Thyroid gland (tissue), 4 donors: ENCODE results near the gene CTSE. TPM values are rescaled to one million over a fixed set of nuclear protein-coding genes. Genes with fewer than 3 reads are reported as not detected.
A peak's percentile ranks its signal among the peaks of the same experiment; 100 is the strongest.

Source experiments
- DNase-seq, 2 donors: peaks; one replicate each; pipeline ENCODE4 v3.0.0-alpha.2; 2019
- H3K27ac ChIP-seq, 3 donors: fragments of 200-600 bp; sonication (generic); 1 replicate in 2 of 3; 2 replicates in 1 of 3; pipeline ENCODE4 v1.5.1; 2016 to 2019; ENCODE audit warnings: mild to moderate bottlenecking in 1 of 3, moderate library complexity in 1 of 3
- H3K27me3 ChIP-seq: fragments of 200-600 bp; sonication (generic); one replicate; pipeline ENCODE4 v1.5.1; 2019
- H3K36me3 ChIP-seq, 2 donors: fragments of 200-600 bp; sonication (generic); one replicate each; pipeline ENCODE4 v1.5.1; 2016 to 2019
- H3K4me1 ChIP-seq, 2 donors: fragments of 200-600 bp; sonication (generic); one replicate each; pipeline ENCODE4 v1.5.1; 2017 to 2019
- H3K4me3 ChIP-seq, 3 donors: fragments of 200-600 bp; sonication (generic); replicated peaks in 1 of 3; 1 replicate in 2 of 3; 2 replicates in 1 of 3; pipeline ENCODE4 v1.5.1; 2016; ENCODE audit warnings: mild to moderate bottlenecking in 1 of 3
- H3K9me3 ChIP-seq: fragments of 200-600 bp; sonication (generic); one replicate; pipeline ENCODE4 v1.5.1; 2017
- POLR2A ChIP-seq, 2 donors: fragments of 450-650 bp; IDR thresholded peaks; one replicate each; pipeline ENCODE4 v1.6.1; 2017; ENCODE audit warnings: antibody characterized with exemption in 2 of 2, mild to moderate bottlenecking in 2 of 2, moderate library complexity in 1 of 2
- WGBS, 2 donors: methylation state at CpG; one replicate each; pipeline ENCODE4 v1.1.5; 2017; 5-methylcytosine and 5-hydroxymethylcytosine counted together
- intact Hi-C: fragments of 100-400 bp; cut with DNase I; formaldehyde crosslinking; loops from one replicate; pipeline ENCODE4 v1.15.1; 2023
- total RNA-seq, 4 donors: library from RNA; depleted of rRNA; stranded (reverse); fragments of >200 nt; gene quantifications; one replicate each; pipeline ENCODE4 v1.2.3, GENCODE V29; 2016
- TF ChIP-seq, protein P1 (sequence below), 6 experiments: fragments of 200-600 bp in 3 of 6; fragments of 450-650 bp in 3 of 6; sonication (generic) in 3 of 6; IDR thresholded peaks; one replicate each; pipeline ENCODE4 v1.5.1; 2016 to 2019; ENCODE audit warnings: antibody characterized with exemption in 6 of 6, mild to moderate bottlenecking in 2 of 6, inconsistent platforms in 1 of 6, moderate library complexity in 1 of 6

The CTSE gene
- total RNA-seq, 4 donors from 2014 or later = 3.6 to 38.2 (median 19.0) TPM

DNA sequence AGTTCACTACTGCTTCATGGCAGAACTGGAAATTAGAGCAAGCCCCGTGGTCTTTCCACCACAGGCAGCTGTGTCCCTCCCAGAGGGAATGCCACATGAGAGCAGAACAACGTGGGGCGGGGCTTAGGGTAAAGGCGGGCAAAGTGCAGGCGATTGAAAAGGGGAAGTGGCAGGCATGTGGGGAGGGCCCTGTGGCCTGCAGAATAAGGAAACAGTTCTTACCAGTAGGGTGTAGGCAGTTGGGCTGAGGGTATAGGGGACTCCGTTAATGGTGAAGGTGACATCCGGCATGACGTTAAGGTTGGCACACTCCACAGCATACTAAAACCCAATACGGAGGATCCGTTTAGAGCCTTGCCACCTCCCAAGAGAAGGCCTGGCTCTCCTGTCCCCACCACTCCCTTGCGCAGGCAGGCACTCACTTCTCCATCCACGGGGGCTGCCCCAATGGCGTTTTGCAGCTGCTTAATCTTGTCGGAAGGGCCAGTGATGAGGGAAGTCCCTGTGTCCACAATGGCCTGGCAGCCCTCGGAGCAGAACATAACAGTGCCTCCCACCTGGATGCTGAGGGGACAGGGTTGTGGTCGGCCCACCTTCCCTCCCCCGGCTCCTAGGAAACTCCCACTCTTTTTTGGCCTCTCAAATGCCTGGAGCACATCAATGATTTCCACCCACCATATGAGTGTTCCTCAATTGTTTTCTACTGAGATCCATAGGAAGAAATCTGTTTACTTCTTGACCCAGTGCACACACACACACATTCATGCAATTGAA is 11.4 kb downstream of the CTSE start:
- intact Hi-C loops = no loop called here
- Histone ChIP-seq H3K4me3 (no peak overlapping the region), H3K9me3 (no peaks in the 10 kb centered on the region), H3K36me3 (no peaks in the 10 kb centered on the region), H3K4me1 (no peaks in the 10 kb centered on the region), H3K27me3 (no peaks in the 10 kb centered on the region), H3K27ac (no peak overlapping the region)
- TF ChIP-seq, protein P1, sequence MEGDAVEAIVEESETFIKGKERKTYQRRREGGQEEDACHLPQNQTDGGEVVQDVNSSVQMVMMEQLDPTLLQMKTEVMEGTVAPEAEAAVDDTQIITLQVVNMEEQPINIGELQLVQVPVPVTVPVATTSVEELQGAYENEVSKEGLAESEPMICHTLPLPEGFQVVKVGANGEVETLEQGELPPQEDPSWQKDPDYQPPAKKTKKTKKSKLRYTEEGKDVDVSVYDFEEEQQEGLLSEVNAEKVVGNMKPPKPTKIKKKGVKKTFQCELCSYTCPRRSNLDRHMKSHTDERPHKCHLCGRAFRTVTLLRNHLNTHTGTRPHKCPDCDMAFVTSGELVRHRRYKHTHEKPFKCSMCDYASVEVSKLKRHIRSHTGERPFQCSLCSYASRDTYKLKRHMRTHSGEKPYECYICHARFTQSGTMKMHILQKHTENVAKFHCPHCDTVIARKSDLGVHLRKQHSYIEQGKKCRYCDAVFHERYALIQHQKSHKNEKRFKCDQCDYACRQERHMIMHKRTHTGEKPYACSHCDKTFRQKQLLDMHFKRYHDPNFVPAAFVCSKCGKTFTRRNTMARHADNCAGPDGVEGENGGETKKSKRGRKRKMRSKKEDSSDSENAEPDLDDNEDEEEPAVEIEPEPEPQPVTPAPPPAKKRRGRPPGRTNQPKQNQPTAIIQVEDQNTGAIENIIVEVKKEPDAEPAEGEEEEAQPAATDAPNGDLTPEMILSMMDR (IDR thresholded peaks at IDR 0.05) = no peak
- TF ChIP-seq POLR2A (IDR thresholded peaks at IDR 0.05) = no peak
- WGBS, 2 donors = 76 to 81% methylated on average over 17 of the region's 17 CpGs
- DNase-seq = peak in 1 of 2 donors; percentile 38

DNA sequence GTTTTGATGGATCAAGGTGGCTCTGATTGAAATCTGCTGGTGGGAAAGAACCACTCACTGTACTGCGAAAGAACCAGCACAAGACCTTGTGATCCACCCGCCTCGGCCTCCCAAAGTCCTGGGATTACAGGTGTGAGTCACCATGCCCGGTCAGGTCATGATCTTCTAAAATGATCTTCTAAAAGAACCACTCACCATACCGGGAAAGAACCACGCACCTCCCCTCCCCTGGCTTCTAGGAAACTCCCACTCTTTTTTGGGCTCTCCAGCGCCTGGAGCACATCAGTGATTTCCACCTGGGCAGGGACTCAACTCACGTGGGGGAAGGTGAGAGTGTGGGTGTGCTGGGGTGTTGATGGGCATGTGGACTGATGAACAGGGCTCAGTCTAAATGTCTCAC is 12.6 kb downstream of the CTSE start:
- Histone ChIP-seq H3K27ac (no peak overlapping the region), H3K27me3 (no peaks in the 10 kb centered on the region), H3K4me3 (no peak overlapping the region), H3K9me3 (no peaks in the 10 kb centered on the region), H3K36me3 (no peaks in the 10 kb centered on the region), H3K4me1 (no peaks in the 10 kb centered on the region)
- intact Hi-C loops = no loop called here
- no peak for TF ChIP-seq POLR2A (IDR thresholded peaks at IDR 0.05)
- TF ChIP-seq, protein P1 (IDR thresholded peaks at IDR 0.05) = no peak
- no peak for DNase-seq
- WGBS, 2 donors = 91 to 97% methylated on average over 7 to 8 of the region's 8 CpGs

GRCh38 chr1:206010060-206010459 is 13.6 kb downstream of the CTSE start:
- Histone ChIP-seq H3K4me1 (peaks cover 0 to under 1% of the 10 kb centered on the region in 2 donors), H3K27me3 (no peaks in the 10 kb centered on the region), H3K27ac (no peak overlapping the region), H3K4me3 (no peak overlapping the region), H3K36me3 (no peaks in the 10 kb centered on the region), H3K9me3 (no peaks in the 10 kb centered on the region)
- intact Hi-C loops = no loop called here
- TF ChIP-seq, protein P1 (IDR thresholded peaks at IDR 0.05) = no peak
- DNase-seq = no peak
- WGBS, 2 donors = 33 to 57% methylated on average over 5 of the region's 5 CpGs

GRCh38 chr1:206006946-206007345 is 16.7 kb downstream of the CTSE start:
- no peaks in the 10 kb centered on the region for H3K27me3 ChIP-seq
- DNase-seq = no peak
- H3K4me3 ChIP-seq = no peak overlapping the region
- no peaks in the 10 kb centered on the region for H3K36me3 ChIP-seq
- intact Hi-C loops = no loop called here
- no peak overlapping the region for H3K27ac ChIP-seq
- H3K9me3 ChIP-seq = no peaks in the 10 kb centered on the region
- no peak for TF ChIP-seq POLR2A (IDR thresholded peaks at IDR 0.05)
- TF ChIP-seq, protein P1 (IDR thresholded peaks at IDR 0.05) = no peak
- 80 to 83% methylated on average over 4 of the region's 4 CpGs for WGBS, 2 donors
- H3K4me1 ChIP-seq = peaks cover 18 to 25% of the 10 kb centered on the region in 2 donors

GRCh38 chr1:206005778-206006180 is 17.9 kb downstream of the CTSE start:
- DNase-seq = no peak
- Histone ChIP-seq H3K9me3 (no peaks in the 10 kb centered on the region), H3K4me3 (no peak overlapping the region), H3K4me1 (peaks cover 28 to 34% of the 10 kb centered on the region in 2 donors), H3K27ac (no peak overlapping the region), H3K36me3 (no peaks in the 10 kb centered on the region), H3K27me3 (no peaks in the 10 kb centered on the region)
- WGBS, 2 donors = 77 to 79% methylated on average over 8 of the region's 8 CpGs
- TF ChIP-seq, protein P1 (IDR thresholded peaks at IDR 0.05) = no peak
- TF ChIP-seq POLR2A (IDR thresholded peaks at IDR 0.05) = no peak
- intact Hi-C loops = no loop called here
